Keratinocyte (primary cell): ENCODE data around the gene FBXO33.

Source experiments
- CTCF ChIP-seq, 3 experiments: IDR thresholded peaks in 1 of 3; conservative IDR thresholded peaks in 1 of 3; optimal IDR thresholded peaks in 1 of 3; 2 replicates in 2 of 3; 3 replicates in 1 of 3; pipeline versions ENCODE3 to v1.5.1; 2011; ENCODE audit warnings: low read length in 3 of 3, mild to moderate bottlenecking in 3 of 3, moderate library complexity in 2 of 3, control low read depth in 1 of 3, inconsistent platforms in 1 of 3; ENCODE audit not compliant: insufficient read depth in 2 of 3; ENCODE audit errors: extremely low read depth in 1 of 3
- EZH2 ChIP-seq: IDR thresholded peaks from one replicate; pipeline ENCODE4 v1.6.1; 2012; ENCODE audit warnings: inconsistent platforms, mild to moderate bottlenecking, low read length, moderate library complexity

GRCh38 chr14:39451811-39452210 is 19.6 kb upstream of the FBXO33 start:
- TF ChIP-seq CTCF (optimal IDR thresholded peaks at IDR 0.05 in 1 of 3, IDR thresholded peaks at IDR 0.05 in 1 of 3, conservative IDR thresholded peaks at IDR 0.05 in 1 of 3; ENCODE audit: extremely low read depth in 1 of 3, insufficient read depth in 2 of 3, low read length in 3 of 3) (no peak), EZH2 (no peak)
